ENCODE data around the gene OVOL1.
A peak's percentile ranks its signal among the peaks of the same experiment; 100 is the strongest.

OVOL1 gene

DNA sequence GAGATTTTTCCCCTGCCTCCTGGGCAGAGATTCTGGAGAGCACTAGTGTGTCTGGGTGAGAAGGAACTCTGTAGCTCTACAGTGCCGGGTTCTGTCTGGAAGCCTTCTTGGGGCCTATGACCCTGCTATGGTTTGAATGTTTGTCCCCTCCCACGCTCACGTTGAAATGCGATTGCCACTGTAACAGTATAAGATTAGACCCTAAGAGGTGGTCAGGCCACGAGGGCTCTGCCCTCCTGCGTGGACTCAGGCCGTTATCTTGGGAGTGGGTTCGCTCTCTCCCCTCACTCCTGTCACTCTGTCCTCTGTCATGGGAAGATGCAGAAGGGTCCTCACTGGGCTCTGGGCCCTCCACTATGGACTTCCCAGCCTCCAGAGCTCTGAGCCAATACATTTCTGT, 9.6 kb upstream of the OVOL1 start:
- H3K9ac ChIP-seq = no peak overlapping the region
- no peaks in the 10 kb centered on the region for H3K79me2 ChIP-seq
- no peak overlapping the region for H3K4me2 ChIP-seq (ENCODE audit: low read length)
- no peaks in the 10 kb centered on the region for H3K9me3 ChIP-seq (ENCODE audit: control insufficient read depth, low read length)
- H3K27ac ChIP-seq = no peak overlapping the region
- H3K4me3 ChIP-seq (ENCODE audit: low read depth, low read length) = no peak overlapping the region
- TF ChIP-seq, protein P1, sequence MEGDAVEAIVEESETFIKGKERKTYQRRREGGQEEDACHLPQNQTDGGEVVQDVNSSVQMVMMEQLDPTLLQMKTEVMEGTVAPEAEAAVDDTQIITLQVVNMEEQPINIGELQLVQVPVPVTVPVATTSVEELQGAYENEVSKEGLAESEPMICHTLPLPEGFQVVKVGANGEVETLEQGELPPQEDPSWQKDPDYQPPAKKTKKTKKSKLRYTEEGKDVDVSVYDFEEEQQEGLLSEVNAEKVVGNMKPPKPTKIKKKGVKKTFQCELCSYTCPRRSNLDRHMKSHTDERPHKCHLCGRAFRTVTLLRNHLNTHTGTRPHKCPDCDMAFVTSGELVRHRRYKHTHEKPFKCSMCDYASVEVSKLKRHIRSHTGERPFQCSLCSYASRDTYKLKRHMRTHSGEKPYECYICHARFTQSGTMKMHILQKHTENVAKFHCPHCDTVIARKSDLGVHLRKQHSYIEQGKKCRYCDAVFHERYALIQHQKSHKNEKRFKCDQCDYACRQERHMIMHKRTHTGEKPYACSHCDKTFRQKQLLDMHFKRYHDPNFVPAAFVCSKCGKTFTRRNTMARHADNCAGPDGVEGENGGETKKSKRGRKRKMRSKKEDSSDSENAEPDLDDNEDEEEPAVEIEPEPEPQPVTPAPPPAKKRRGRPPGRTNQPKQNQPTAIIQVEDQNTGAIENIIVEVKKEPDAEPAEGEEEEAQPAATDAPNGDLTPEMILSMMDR (IDR thresholded peaks at IDR 0.05) = no peak
- no peaks in the 10 kb centered on the region for H3K36me3 ChIP-seq (ENCODE audit: control insufficient read depth, insufficient read depth, low read length)
- H2AFZ ChIP-seq = no peak overlapping the region
- no peaks in the 10 kb centered on the region for H3K27me3 ChIP-seq (ENCODE audit: control insufficient read depth, insufficient read depth, low read length)
- peaks cover 4% of the 10 kb centered on the region for H3K4me1 ChIP-seq

DNA sequence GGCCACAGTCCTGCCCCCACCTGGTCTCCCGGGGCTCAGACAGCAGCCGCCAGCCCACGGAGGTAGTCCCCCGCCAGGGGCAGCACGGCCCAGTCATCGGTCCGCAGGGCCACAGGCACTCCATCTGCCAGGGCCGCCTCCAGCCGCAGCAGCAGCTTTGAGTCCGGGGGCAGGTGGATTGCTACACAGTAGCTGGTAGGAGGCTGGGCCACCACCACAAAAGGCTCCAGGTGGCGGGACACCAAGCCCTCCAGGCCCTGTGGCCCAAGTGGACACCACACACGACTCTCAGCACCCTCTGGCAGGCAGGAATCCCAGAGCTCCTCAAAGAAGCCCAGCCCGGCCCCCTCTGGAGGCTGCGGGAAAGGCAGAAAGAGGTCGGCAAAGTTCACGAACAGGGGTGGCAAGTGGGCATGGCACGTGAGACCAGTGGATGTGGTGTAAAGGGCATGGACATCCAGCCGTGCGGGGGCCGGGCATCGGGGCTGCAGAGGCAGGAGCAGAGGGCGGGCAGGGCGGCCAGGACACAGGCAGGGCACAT, 9.0 kb upstream of the OVOL1 start:
- Histone ChIP-seq H3K79me2 (no peaks in the 10 kb centered on the region), H3K4me1 (peaks cover 4% of the 10 kb centered on the region), H3K9ac (no peak overlapping the region), H3K27ac (no peak overlapping the region), H3K9me3 (ENCODE audit: control insufficient read depth, low read length) (no peaks in the 10 kb centered on the region), H3K4me3 (ENCODE audit: low read depth, low read length) (no peak overlapping the region), H3K4me2 (ENCODE audit: low read length) (no peak overlapping the region), H3K27me3 (ENCODE audit: control insufficient read depth, insufficient read depth, low read length) (no peaks in the 10 kb centered on the region), H3K36me3 (ENCODE audit: control insufficient read depth, insufficient read depth, low read length) (no peaks in the 10 kb centered on the region), H2AFZ (no peak overlapping the region)
- TF ChIP-seq, protein P1 (IDR thresholded peaks at IDR 0.05) = no peak

DNA sequence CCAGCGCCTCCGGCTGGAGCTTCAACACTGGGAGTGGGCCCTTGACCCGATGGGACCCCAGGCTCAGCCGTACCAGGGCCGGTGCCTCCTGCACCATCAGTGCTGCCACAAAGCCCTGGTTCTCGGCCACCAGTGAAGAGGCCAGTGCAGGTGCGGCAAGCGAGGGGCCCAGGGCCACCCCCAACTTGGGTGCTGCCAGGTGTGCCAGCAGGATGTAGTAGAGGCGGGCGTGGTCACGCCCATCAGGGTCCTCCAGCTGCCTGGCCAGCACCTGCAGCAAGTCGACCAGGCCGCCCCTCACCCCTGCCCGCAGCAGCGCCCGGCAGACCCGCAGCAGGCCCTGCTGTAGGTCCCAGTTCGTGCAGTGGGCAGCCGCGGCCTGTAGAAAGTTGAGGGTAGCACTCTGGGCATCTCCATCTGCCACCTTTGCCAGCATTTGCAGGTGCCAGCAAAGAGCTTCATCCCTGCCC, 8.4 kb upstream of the OVOL1 start:
- Histone ChIP-seq H3K9ac (no peak overlapping the region), H3K4me2 (ENCODE audit: low read length) (no peak overlapping the region), H3K27ac (no peak overlapping the region), H3K79me2 (no peaks in the 10 kb centered on the region), H2AFZ (no peak overlapping the region), H3K36me3 (ENCODE audit: control insufficient read depth, insufficient read depth, low read length) (no peaks in the 10 kb centered on the region), H3K9me3 (ENCODE audit: control insufficient read depth, low read length) (no peaks in the 10 kb centered on the region), H3K4me1 (peaks cover 4% of the 10 kb centered on the region), H3K27me3 (ENCODE audit: control insufficient read depth, insufficient read depth, low read length) (no peaks in the 10 kb centered on the region), H3K4me3 (ENCODE audit: low read depth, low read length) (no peak overlapping the region)
- TF ChIP-seq, protein P1 (IDR thresholded peaks at IDR 0.05) = no peak

DNA sequence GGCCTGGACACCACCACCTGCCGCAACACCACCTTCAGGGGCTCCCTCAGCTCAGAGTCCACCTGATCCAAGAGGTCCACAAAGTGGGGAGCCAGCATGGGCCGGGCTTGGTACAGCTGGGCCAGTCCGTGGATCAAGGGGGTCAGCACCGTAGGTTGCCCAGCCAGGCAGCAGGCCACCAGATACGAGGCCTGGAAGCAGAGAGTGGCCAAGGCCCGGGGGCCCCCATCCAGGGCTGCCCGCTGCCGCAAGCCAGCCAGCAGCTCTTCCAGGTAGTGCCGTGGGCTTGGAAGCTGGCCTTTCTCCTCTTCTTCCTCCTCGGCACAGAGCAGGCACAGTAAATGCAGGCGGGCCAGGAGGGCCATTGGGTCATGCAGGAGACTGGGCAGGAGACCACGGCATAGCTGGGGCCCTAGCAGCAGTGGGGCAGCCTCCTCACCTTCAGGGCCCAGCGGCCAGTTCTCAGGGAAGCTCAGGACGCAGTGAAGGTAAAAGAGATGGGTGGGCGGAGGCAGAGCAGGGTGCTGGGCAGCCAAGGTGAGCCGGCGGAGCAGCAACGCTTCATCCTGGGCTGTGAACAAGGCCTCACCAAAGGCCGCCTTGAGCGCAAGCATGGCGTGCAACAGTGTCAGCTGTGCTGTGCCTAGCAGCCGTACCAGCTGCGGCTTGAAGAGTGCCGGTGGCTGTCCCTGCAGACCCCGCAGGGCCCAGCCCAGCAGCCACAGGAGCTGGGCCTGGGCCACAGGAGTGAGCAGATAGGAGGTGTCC, 7.8 kb upstream of the OVOL1 start:
- Histone ChIP-seq H3K27ac (no peak overlapping the region), H3K9ac (no peak overlapping the region)
- TF ChIP-seq, protein P1 (IDR thresholded peaks at IDR 0.05) = no peak

DNA sequence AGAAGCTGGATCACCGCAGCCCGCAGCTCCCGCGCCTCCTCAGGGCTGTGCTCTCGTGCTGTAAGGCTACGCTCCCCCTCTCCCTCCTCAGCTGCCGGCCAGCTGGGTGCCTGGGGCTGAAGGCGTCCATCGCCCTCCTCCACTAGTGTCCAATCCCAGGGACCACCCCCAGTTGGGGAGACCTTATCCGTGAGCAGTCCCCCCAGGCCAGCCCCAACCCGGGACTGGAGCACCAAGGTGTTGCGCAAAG, 7.3 kb upstream of the OVOL1 start:
- Histone ChIP-seq H3K9ac (no peak overlapping the region), H3K27me3 (ENCODE audit: control insufficient read depth, insufficient read depth, low read length) (no peaks in the 10 kb centered on the region), H2AFZ (peak overlapping the region; percentile 72), H3K36me3 (ENCODE audit: control insufficient read depth, insufficient read depth, low read length) (no peaks in the 10 kb centered on the region), H3K9me3 (ENCODE audit: control insufficient read depth, low read length) (no peaks in the 10 kb centered on the region), H3K4me3 (ENCODE audit: low read depth, low read length) (peak overlapping the region; percentile 54), H3K4me1 (peaks cover 4% of the 10 kb centered on the region), H3K27ac (no peak overlapping the region), H3K4me2 (ENCODE audit: low read length) (peak overlapping the region; percentile 73), H3K79me2 (no peaks in the 10 kb centered on the region)
- TF ChIP-seq, protein P1 (IDR thresholded peaks at IDR 0.05) = no peak

More for the DNA sequence above, 7.8 kb upstream of the OVOL1 start:
- no peaks in the 10 kb centered on the region for H3K27me3 ChIP-seq (ENCODE audit: control insufficient read depth, insufficient read depth, low read length)
- peak overlapping the region; percentile 73 for H3K4me2 ChIP-seq (ENCODE audit: low read length)
- no peaks in the 10 kb centered on the region for H3K79me2 ChIP-seq
- H3K9me3 ChIP-seq (ENCODE audit: control insufficient read depth, low read length) = no peaks in the 10 kb centered on the region
- no peak overlapping the region for H2AFZ ChIP-seq
- H3K36me3 ChIP-seq (ENCODE audit: control insufficient read depth, insufficient read depth, low read length) = no peaks in the 10 kb centered on the region
- H3K4me1 ChIP-seq = peaks cover 4% of the 10 kb centered on the region
- H3K4me3 ChIP-seq (ENCODE audit: low read depth, low read length) = peak overlapping the region; percentile 54
